Measurements from ENCODE around the gene CCN2.

DNA sequence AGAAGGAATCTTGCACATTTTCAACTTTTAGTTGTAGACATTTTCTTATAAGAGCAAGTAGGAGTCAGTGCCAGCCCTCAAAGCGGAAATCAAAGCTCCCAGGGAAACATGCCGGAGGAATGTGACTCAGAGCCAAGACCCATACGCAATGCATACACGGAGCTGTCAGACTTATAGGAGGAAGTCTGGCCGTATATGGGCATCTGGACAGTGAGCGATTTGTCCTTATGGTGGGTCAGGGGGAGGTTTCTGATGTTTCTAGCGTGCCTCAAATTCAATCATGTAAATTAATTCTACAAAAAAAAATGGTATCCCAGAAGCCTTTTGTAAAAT lies 3.6 kb upstream of the CCN2 start:
- TF ChIP-seq, protein P1, sequence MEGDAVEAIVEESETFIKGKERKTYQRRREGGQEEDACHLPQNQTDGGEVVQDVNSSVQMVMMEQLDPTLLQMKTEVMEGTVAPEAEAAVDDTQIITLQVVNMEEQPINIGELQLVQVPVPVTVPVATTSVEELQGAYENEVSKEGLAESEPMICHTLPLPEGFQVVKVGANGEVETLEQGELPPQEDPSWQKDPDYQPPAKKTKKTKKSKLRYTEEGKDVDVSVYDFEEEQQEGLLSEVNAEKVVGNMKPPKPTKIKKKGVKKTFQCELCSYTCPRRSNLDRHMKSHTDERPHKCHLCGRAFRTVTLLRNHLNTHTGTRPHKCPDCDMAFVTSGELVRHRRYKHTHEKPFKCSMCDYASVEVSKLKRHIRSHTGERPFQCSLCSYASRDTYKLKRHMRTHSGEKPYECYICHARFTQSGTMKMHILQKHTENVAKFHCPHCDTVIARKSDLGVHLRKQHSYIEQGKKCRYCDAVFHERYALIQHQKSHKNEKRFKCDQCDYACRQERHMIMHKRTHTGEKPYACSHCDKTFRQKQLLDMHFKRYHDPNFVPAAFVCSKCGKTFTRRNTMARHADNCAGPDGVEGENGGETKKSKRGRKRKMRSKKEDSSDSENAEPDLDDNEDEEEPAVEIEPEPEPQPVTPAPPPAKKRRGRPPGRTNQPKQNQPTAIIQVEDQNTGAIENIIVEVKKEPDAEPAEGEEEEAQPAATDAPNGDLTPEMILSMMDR (IDR thresholded peaks at IDR 0.05) = no peak
- TF ChIP-seq POLR2A (IDR thresholded peaks at IDR 0.05) = no peak

All from adrenal gland (tissue), 5 donors.